OCI-M2 (cell line): ENCODE measurements around the gene MT1M.
"Not testable (repeated sequence)": the region's sequence is repeated elsewhere in the genome, so short reads cannot be mapped to it uniquely, and the experiment has no call there.

Experiments
- DNase-seq: peaks from one replicate; lab custom pipeline; 2025; ENCODE audit not compliant: unreplicated experiment; lab: John Stamatoyannopoulos, UW

Gene MT1M

DNA sequence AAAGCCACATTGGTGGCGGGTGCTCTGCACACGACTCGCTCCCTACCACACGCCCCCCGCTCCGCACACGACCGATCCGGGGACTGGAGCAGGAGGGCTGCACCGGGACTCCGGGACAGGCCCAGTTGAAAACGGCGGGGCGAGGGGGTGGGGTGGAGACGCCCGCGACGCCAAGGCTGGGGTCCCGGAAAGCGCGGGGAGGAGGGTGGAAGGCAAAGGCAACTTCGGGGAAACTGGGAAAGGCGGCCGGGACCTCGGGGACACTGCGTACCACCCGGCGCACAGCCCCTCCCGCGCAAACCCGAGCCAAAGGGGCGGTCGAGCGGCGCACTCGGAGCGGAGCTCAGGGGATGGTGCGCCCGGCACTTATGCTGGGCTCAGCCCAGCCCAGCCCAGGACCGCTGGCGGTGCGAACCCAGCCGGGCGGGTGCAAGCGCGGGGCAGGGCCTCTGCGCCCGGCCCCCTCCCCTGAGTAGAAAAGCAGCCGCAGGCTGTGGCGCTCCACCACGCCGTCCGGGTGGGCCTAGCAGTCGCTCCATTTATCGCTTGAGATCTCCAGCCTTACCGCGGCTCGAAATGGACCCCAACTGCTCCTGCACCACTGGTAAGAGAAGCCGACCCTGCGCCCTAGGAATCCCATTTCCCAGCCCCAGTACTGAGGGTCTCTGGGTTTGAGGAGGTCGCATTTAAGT lies at the start of gene MT1M:
Gene MT1M (plus strand): TSS at position 504 of the 692 bp plus-strand sequence. CDS start 73 bp downstream, at position 577.
- no peak for DNase-seq

GRCh38 chr16:56582911-56583310 lies 49.5 kb upstream of the MT1M start:
- DNase-seq: not testable (repeated sequence)

- DNase-seq: no peak
Observed at GRCh38 chr16:56583351-56584168, 48.9 kb upstream of the MT1M start.

- DNase-seq: no peak
Observed at GRCh38 chr16:56584276-56584675, 48.2 kb upstream of the MT1M start.

DNA sequence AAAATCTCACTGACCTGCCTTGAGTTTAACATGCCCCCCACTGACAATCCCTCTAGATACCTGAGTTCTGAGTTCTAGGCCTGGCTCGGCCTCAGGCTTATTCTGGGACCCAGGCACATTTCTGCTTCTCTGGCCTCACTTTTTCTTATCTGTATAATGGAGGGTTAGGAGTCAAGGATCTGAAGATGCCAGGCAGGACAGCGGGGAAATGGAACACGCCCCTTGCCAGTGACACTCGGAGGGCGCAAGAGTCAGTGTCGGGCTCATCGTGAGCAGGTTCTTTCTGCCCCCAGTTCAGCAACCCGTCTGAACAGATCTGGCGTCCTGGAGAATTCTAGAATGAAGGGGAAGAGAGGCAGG lies 43.7 kb upstream of the MT1M start:
- no peak for DNase-seq

DNA sequence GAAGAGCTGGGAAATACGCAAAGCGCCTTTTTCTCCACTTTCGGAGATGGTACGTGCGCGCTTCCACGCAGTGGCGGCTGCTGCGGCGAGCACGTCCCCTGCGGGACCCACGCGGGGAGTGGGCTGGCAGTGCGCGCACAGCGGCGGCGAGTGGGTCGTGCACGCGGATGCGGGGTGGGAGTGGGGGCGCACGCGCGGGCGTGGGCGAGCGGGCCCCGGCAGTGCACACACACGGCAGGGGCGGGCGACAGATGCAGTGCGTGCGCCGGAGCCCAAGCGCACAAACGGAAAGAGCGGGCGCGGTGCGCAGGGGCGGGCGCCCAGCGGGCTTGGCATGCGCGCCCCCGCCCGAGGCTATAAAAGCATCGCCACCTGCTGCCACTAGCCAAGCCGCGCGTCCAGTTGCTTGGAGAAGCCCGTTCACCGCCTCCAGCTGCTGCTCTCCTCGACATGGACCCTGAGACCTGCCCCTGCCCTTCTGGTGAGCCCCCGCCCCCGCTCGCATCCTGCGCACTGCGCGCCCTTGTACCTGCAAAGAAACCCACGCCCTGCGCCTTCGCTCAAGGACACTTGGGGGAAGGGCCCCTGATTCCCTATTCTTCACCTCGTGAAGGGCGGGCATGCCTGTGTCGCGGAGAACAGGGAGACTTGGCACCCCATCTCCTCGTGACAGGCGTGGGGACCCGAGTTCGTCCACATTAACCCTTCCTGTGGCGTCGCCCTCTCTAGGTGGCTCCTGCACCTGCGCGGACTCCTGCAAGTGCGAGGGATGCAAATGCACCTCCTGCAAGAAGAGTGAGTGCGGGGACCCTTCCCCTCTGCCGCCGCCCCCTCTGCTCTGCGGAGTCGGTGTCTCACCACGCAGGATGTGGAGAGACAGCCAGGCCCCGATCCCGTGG lies 43.1 kb upstream of the MT1M start, which contains the start of gene MT3:
Gene MT3 (plus strand): TSS at position 388 of the 899 bp plus-strand sequence. CDS start 63 bp downstream, at position 451.
- no peak for DNase-seq

DNA sequence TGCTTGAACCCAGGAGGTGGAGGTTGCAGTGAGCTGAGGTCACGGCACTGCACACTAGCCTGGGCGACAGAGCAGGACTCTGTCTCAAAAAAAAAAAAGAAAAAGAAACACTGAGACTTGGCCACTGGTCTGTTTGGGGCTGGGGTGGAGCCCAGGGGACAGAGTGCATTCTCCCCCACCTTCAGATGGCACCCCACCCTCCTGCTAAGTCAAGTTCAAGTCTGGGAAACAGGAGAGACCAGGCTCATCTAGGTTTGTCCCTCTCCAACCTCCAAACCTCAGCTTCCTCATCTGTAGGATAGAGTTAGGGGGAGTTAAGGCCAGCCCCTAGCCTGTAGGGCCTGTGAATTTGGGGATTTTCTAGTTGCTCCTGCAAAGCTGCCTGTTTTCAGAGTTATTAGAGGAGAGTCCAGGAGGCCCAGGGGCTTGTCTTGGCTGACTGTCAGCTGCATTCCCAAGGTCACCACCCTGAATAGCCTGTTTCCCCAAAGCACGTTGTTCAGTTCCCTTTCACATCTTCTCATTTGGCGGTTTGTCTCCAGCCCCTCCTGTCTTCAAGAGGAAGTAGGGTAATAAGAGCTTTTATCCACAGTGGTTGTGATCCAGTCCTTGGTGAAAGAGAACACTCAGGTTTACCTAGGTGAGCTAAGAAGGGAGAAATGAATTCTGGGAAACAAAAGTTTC lies 40.9 kb upstream of the MT1M start:
- DNase-seq: no peak

GRCh38 chr16:56593573-56594291 lies 38.7 kb upstream of the MT1M start:
- no peak for DNase-seq

DNA sequence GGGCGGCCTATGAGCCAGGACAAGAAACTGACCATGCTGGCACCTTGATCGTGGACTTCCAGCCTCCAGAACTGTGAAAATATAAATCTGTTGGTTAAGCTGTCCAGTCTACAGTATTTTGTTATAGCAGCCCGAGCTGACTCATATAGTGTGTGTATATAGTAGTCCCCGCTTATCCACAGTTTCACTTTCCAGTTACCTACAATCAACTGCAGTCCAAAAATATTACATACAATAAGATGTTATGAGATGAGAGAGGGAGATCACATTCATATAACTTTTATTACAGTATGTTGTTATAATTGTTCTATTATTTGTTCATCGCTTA lies 38.2 kb upstream of the MT1M start:
- DNase-seq: no peak

DNA sequence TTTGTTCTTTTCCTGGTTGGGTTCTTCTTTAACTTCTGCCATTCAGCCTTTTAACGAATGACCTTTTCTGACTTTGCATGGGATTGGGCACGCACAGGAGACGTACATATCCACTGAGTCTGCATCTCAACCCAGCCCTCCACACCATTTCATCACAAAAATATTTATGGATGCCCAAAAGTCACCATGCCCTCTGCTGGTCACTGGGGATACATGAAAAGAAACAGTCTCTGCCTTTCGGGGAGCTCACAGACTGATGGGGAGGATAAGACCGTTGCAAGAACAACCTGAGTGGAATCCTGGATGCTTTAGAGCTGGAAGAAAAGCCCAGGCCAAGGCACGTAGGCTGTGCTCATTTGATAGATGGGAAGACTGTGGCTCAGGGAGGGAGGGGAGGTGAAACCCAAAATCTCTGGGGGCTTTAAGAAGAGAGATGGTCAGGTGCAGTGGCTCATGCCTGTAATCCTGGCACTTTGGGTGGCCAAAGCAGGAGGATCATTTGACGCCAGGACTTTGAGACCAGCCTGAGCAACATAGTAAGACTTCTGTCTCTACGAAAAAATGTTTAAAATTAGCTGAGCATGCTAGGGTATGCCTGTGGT lies 32.0 kb upstream of the MT1M start:
- DNase-seq: no peak

GRCh38 chr16:56601325-56601724 lies 31.1 kb upstream of the MT1M start:
- DNase-seq: no peak

- no peak for DNase-seq
Observed at GRCh38 chr16:56603589-56603988, 28.9 kb upstream of the MT1M start.

- DNase-seq: no peak
Observed at GRCh38 chr16:56604966-56605365, 27.5 kb upstream of the MT1M start.

DNA sequence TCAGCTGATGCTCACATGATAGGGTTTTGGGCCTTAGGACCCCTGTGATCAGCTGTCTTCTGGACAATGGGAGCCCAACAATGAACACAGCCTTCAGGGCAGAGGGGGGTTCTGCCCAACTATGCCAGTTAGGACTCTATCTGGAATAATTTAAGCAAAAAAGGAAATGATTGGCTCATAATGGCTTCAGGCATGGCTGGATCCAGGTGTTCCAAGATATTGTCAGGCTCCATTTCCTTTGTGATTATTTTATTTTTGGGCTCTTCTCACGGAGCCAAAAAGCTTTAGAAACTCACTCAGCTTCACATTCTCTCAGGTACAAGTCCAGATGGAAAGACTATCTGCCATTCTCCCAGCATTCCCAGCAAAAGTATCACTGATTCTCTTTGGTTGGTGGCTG lies 27.0 kb upstream of the MT1M start:
- DNase-seq: no peak

GRCh38 chr16:56606071-56606475 lies 26.4 kb upstream of the MT1M start:
- DNase-seq: no peak

GRCh38 chr16:56606476-56607108 lies 25.9 kb upstream of the MT1M start:
- no peak for DNase-seq

DNA sequence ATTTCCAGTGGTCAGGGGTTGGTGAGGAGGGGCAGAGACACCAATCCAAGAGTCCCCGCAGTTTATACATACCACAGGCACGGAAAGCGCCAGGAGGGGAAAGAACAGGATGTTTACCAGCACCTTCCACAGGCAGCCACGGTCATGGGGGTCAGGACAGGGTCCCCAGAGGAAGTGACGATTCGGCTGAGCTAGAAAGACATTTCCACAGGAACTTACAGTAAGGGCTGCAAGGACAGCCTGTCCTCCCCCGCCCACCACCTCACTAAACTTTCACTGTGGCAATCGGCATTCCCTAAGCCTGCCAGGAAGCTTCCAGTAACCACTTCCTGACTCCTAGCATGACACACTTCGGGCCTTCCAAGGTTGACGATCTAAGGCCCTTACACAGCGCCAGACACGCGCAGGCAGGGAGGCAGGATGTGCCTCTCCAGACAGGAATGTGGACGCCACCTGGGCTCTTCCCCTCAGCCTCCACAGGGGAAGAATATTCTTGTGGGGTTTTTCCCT lies 25.3 kb upstream of the MT1M start:
- no peak for DNase-seq

GRCh38 chr16:56607675-56608042 lies 24.8 kb upstream of the MT1M start:
- no peak for DNase-seq
